NCI-H2029 (cell line): ENCODE measurements around the gene EXOC6.

Source experiments
- DNase-seq: peaks from one replicate; lab custom pipeline; 2025; lab: John Stamatoyannopoulos, UW

The EXOC6 gene

DNA sequence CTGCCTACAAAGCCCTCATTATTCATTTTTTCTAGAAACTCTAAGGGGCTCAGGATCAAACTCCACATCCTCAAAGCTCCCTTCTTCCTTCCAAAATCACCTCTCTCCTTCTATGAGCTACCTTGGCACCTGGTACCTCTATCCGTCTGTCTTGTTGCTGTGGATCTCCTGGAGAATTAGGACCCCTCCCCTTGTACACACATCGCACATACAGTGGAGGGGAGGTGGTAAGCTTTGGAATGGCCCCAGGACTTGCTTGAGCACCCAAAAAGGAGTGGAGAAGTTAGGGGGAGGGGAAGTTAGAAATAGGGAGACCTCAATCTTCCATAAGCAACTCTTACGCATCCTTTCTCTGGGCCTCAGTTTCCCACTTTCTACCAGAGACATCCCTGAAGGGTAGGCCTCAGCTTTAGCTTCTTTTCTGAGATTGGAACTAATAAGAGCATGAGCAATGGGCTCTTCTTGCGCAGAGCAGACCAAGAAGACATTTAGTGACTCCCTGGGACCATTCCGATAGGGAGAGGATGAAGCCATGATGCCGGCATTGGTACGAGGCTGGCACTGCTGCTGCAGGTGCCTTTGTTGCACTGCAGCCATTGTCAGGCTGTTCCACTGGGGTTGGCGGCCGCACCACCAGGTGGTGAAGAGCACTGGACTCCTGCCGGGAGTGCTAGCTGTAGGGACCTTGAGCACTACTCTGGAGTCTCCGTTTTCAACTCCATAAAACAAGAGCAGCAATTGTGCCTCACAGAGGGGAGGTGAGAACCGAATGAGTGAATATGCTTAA is 216.7 kb downstream of the EXOC6 start:
- DNase-seq: no peak

DNA sequence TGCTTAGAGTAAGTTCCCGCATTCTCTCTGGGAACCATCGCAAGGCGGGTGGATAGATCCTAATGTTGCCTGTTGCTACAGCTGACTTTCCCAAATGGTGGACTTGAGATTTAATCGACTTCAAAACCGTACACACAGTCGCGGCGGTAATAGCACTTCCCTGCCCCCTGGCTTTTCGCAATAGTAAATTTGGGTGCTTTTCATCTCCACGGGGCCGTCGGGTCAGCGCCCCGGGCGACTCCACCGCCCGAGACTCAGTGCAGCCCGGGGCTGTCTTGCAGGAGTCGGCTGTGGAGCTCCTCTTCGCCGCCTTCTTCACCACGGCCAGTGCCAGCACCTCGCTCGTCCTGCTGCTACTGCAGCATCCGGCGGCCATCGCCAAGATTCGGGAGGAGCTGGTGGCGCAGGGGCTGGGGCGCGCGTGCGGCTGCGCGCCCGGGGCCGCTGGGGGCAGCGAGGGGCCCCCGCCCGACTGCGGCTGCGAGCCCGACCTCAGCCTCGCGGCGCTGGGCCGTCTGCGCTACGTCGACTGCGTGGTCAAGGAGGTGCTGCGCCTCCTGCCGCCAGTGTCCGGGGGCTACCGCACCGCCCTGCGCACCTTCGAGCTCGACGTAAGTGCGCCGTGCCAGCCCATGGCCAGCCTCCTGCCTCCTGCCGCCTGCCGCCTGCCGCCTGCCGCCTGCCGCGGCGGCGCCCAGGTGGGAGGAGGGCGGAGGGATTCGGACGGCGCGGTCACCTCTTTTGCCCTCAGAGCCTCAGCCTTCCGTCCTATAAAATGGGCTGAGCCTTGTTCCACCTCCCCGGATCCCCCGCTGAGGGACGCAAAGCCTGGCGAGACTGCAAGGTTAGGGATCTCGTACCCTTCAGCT is 217.6 kb downstream of the EXOC6 start:
- DNase-seq: no peak

- no peak for DNase-seq
Observed at GRCh38 chr10:93066544-93066913, 218.2 kb downstream of the EXOC6 start.

DNA sequence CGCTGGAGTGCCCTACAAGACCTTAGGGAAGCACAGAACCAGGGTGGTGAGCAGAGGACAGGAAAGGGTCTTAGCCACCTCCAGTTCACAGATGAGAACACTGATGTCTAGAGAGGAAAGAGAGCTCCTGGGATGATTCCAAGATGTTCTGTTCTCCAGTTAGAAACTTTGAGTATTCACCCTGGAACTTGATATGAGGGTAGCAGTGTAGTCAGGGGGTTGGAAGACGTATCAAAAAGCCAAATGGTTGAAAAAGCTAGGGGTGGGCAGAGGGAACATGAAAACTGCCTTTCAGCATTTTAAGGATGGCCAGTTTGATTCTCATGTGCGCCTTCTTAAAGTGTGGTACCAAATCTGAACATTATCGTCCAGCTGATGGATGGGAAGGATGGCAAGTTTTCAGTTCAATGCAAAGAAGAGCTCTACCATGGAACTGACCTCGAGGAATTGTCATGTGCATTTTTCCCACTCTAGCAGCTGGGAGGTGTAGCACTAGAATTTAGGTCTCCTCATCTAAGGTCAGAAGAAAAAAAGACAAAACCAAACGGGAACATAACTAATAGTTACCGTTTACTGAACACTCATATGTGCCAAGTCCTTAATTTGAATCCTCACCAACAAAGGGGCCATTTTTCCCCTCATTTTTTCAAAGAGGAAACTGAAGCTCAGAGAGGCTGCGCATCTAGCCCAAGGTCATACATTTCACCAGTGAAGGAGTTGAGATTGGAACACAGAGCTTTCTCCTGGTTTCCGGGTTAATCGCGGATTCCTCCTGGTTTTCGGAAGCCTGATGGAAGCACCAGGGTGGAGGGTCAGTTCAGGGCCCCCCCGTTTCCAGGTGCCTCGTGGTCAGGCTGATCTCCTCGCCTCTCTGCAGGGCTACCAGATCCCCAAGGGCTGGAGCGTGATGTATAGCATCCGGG is 219.4 kb downstream of the EXOC6 start:
- no peak for DNase-seq

GRCh38 chr10:93068411-93069244 is 220.3 kb downstream of the EXOC6 start:
- DNase-seq: no peak

DNA sequence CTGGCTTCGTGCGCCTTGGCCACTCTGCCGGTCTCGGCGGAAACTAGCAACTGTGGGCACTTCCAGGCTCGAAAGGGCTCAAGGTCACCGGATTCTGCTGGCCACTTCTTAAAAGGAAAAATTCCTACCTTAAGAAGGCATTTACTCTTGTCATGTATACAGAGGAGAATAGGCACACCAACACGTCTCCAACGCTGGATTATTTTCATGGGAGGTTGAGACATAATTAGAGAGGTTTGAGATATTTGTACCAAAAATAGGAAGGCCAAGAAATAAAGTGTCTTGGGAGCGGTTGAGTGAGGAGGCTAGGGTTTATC is 220.9 kb downstream of the EXOC6 start:
- DNase-seq: no peak

DNA sequence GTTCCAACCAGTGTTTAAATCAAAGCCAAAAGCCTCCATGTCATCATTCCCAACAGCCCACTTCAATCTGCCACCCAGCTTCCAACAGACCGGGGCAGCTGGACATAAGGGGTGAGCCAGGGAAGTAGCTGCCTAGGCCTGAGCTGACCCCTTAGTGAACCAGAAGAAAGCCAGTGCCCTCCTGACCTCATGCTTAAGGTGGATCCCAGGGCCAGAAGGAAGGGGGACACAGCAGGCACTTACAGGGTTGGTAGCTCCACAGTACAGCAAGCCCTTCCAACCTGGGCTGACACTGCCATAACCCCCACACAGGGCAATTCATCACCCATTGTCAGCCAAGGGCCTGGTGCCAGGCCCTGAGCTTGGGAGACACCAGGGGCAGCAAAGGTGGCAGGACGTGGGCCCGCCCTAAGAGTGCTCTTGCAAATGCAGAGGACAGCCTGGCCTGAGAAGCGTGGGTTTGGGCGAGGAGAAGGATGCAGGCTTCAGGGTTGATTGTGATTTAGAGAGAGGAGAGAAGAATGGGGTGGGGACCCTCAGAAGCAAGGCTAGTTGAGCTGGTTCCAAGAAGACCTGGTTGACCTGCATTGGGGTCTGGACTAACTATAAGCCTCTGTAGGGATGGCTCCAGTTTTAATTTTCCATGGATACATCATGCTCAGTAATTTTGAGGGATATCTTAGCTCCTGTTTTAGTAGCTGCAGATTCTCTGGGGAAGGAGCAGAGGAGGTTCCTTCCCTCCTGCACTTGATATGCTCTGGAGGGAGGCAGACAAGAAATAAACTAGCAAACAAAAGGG is 222.3 kb downstream of the EXOC6 start:
- no peak for DNase-seq

DNA sequence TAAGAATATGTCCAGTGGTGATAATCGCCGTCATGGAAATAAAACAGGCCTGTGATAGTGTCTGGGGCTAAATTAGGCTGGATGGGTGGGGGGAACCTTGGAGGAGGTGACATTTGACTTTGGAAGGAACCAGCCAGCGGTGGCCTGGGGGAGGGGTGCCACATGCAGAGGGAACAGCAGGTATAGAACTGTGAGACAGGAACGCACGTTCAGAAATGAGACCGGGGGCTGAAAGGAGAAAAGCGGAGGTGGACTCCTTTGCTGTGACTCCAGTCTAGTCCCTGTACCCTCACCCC is 222.8 kb downstream of the EXOC6 start:
- DNase-seq: no peak

DNA sequence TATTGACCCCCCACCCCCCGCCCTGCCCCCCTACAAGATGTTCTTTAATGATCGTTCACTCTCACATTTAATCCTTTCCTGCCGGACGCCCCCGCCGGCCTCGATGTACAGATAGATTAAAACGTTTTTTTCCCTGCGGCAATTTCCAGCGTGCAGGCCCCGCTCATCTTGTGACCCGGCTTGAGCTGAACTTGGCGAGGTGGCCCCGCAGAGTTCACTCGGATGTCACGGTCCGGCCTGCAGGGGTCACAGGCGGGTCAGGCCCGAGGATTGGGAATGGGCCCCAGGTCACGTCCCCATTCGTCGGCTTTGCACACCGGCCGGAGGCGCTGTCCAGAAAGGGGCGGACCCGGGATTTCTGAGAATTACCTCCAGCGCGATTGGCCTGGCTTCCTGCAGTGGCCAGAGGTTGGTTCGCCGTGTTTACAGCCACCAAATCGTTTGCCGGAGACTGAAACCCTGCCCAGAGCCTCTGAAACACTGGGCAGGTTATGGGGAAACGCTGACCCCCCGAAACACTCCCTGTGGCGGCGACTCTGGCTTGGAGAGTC is 223.4 kb downstream of the EXOC6 start:
- no peak for DNase-seq

DNA sequence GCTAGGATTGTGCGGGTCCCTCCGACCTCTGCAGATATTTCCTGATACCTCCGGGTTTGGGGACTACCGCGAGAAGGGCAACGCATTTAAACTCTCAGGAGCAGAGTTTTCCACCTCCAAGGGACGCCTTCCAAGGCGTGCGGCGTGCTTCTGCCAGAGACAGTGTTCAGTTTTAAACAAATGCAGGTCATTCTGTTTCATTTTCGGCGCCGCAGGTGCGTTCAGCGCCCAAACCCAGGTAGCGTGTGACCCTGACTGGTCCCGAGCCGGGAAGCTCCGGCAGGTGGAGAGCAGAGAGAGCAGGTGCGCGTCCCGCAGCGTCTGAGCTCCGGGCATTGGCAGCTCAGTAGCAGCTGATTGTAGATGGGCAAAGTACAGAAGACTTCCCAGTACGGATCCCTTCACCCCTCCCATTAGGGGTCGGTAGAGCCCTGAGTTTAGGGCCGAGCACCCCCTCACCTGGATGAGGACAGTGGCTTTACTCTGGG is 223.9 kb downstream of the EXOC6 start:
- DNase-seq: no peak

DNA sequence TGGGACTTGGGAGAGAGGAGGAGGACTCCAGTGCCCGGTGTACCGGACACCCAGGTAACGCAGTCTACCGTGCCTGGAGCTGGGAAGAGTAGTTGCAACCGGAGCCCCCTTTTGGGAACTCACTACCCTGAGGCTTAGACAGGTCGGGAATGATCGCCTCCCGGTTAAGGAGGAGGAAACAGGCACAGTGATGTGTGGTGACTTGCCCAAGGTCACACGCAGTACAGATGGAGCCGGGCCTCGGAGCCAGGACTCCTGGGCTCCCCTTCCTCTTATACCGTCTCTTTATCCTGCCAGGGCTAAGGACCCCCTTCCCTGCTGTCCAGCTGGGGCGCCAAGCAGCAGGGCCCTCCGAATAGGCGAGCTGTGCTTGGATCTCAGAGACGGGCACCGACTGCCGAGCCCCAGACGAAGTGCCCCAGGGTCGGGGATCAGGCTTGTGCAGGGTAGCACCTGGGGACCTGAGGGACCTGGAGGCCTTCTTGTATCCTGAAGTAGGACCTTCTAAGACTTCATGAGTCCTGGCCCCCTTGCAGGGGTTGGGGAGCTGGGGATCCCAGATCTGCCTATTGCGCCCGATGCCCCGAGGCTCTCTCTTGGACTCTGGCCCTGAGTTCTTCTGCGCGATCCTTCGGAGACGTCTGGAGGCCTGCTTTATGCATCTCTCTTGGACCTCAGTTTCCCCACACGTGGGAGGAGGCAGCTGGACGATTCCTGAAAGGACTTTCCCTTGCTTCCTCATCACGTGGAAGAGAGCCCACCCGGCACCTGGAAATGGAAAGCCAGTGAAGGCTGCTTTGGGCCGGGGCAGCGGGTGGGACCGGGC is 224.6 kb downstream of the EXOC6 start:
- DNase-seq: no peak

DNA sequence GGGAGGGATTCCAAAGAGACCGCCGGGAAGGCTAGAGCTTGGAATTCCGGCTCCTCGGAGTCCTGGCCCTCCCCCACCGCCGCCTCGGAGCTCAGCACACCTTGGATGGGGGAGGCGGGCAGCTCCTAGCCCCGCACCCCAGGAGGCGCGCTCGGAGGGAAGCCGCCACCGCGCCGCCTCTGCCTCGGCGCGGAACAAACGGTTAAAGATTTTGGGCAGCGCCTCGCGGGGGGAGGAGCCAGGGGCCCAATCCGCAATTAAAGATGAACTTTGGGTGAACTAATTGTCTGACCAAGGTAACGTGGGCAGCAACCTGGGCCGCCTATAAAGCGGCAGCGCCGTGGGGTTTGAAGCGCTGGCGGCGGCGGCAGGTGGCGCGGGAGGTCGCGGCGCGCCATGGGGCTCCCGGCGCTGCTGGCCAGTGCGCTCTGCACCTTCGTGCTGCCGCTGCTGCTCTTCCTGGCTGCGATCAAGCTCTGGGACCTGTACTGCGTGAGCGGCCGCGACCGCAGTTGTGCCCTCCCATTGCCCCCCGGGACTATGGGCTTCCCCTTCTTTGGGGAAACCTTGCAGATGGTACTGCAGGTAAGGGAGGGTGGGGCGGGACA is 225.3 kb downstream of the EXOC6 start, which contains the start of gene CYP26A1:
Gene CYP26A1 (plus strand): TSS at position 355 of the 608 bp plus-strand sequence. CDS start 42 bp downstream, at position 397.
- DNase-seq: no peak

DNA sequence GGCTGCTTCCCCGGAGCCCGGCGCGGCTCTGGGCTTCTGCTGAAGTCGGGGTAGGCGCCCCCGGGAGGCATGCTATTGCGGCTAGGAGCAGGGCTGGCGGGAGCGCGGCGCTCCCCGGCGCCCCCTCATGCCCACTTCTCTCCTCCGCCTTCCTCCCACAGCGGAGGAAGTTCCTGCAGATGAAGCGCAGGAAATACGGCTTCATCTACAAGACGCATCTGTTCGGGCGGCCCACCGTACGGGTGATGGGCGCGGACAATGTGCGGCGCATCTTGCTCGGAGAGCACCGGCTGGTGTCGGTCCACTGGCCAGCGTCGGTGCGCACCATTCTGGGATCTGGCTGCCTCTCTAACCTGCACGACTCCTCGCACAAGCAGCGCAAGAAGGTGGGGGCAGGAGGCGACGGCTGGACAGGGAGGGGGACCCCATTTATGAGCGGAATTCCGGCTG is 225.9 kb downstream of the EXOC6 start:
- no peak for DNase-seq

GRCh38 chr10:93074597-93075368 is 226.5 kb downstream of the EXOC6 start:
- no peak for DNase-seq

GRCh38 chr10:93075369-93076221 is 227.3 kb downstream of the EXOC6 start:
- no peak for DNase-seq

DNA sequence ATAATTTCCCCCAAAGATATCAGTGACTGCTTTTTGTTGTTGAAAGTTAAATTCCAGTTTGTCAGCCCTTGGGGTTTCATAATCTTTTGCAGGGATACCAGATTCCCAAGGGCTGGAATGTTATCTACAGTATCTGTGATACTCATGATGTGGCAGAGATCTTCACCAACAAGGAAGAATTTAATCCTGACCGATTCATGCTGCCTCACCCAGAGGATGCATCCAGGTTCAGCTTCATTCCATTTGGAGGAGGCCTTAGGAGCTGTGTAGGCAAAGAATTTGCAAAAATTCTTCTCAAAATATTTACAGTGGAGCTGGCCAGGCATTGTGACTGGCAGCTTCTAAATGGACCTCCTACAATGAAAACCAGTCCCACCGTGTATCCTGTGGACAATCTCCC is 228.6 kb downstream of the EXOC6 start:
- DNase-seq: no peak

DNA sequence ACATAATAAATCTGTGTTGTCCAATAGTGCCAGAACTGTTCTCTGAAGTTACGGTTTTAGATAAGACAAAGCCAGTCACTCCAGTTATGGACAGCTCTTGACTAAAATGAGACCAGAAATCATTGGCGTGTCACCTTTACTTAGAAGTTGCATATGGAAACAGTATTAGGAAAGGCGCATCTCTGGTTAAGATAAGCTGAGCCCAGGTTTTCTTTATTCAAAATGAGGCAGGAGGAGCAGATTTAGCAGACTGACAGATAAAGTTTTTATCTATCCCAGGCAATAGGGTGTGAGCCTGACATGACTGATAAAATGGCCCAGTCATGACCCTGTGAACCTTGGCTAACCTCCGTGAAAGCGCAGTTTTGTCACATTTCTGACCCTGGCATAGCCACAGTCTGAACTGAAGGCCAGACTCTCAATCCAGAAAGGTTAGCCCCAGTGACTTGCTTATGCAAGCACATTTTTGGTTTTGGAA is 229.6 kb downstream of the EXOC6 start:
- DNase-seq: no peak
